SK-N-MC (cell line): Measurements from ENCODE around the gene FAM221B.

Source experiments
- DNase-seq: peaks from one replicate; pipeline ENCODE4 v3.0.0-alpha.2; 2011; ENCODE audit warnings: low read depth, low spot score
- H3K27ac ChIP-seq: fragments of 200-600 bp; sonication (generic); 2 replicates; pipeline ENCODE4 v1.5.1; 2016; ENCODE audit warnings: mixed run types
- H3K36me3 ChIP-seq: fragments of 200-600 bp; sonication (generic); 2 replicates; pipeline ENCODE4 v1.6.1; 2017; ENCODE audit warnings: antibody characterized with exemption, low read length, mixed read lengths; ENCODE audit not compliant: insufficient read depth
- H3K4me3 ChIP-seq: fragments of 200-600 bp; sonication (generic); 2 replicates; pipeline ENCODE4 v1.5.1; 2016
- H3K9ac ChIP-seq: fragments of 200-600 bp; sonication (generic); 2 replicates; pipeline ENCODE4 v1.8.0; 2017; ENCODE audit warnings: mixed run types, mixed read lengths; ENCODE audit not compliant: insufficient read length
- H3K9me3 ChIP-seq: fragments of 200-600 bp; sonication (generic); 2 replicates; pipeline ENCODE4 v1.6.1; 2017; ENCODE audit warnings: low read depth, mild to moderate bottlenecking, antibody characterized with exemption, low read length, moderate library complexity, mixed read lengths
- EZH2 ChIP-seq: fragments of 200-600 bp; sonication (generic); IDR thresholded peaks from one replicate; pipeline ENCODE4 v1.6.1; 2017; ENCODE audit warnings: antibody characterized with exemption
- FOXP2 ChIP-seq: optimal IDR thresholded peaks from 2 replicates; pipeline ENCODE3; 2011; ENCODE audit warnings: mild to moderate bottlenecking, moderate library complexity; ENCODE audit not compliant: insufficient read depth; ENCODE audit errors: extremely low read length, control extremely low read depth
- POLR2AphosphoS5 ChIP-seq: IDR thresholded peaks from 2 replicates; pipeline ENCODE4 v1.6.1; 2012; ENCODE audit warnings: mild to moderate bottlenecking, low read depth, low read length, borderline replicate concordance

Gene FAM221B

GRCh38 chr9:35778496-35778895, 50.0 kb downstream of the FAM221B start:
- no peak for DNase-seq
- no peak overlapping the region for H3K27ac ChIP-seq
- H3K9ac ChIP-seq, result no peak overlapping the region
- no peak overlapping the region for H3K4me3 ChIP-seq
- TF ChIP-seq POLR2AphosphoS5 (no peak), EZH2 (no peak), FOXP2 (no peak)
- no peaks in the 10 kb centered on the region for H3K9me3 ChIP-seq
- 0 out of 2 replicates have a peak, but pooled peaks cover 2% of the 10 kb centered on the region for H3K36me3 ChIP-seq

- Histone ChIP-seq H3K36me3 (no peaks in the 10 kb centered on the region), H3K9ac (no peak overlapping the region), H3K9me3 (no peaks in the 10 kb centered on the region), H3K4me3 (no peak overlapping the region), H3K27ac (no peak overlapping the region)
- TF ChIP-seq FOXP2, result no peak
- TF ChIP-seq EZH2, result no peak
- no peak for TF ChIP-seq POLR2AphosphoS5
- DNase-seq, result no peak
Observed at GRCh38 chr9:35776018-35776417, 52.5 kb downstream of the FAM221B start.

- peak overlapping the region; percentile 5; the same call in 1 of the 2 replicates for H3K27ac ChIP-seq
- no peak for DNase-seq
Observed at GRCh38 chr9:35774907-35775635, 53.5 kb downstream of the FAM221B start.

GRCh38 chr9:35771943-35772342, 56.6 kb downstream of the FAM221B start:
- no peak for DNase-seq
- TF ChIP-seq EZH2 (no peak), FOXP2 (no peak), POLR2AphosphoS5 (no peak)

More at GRCh38 chr9:35774907-35775635, 53.5 kb downstream of the FAM221B start:
- peak overlapping the region; percentile 2 for H3K9ac ChIP-seq
- no peak overlapping the region for H3K4me3 ChIP-seq
- TF ChIP-seq POLR2AphosphoS5 (no peak), EZH2 (no peak), FOXP2 (no peak)
- H3K36me3 ChIP-seq, result no peaks in the 10 kb centered on the region
- H3K9me3 ChIP-seq, result no peaks in the 10 kb centered on the region

GRCh38 chr9:35771534-35771933, 57.0 kb downstream of the FAM221B start:
- Histone ChIP-seq H3K36me3 (no peaks in the 10 kb centered on the region), H3K9me3 (no peaks in the 10 kb centered on the region), H3K9ac (no peak overlapping the region), H3K27ac (no peak overlapping the region), H3K4me3 (no peak overlapping the region)
- no peak for DNase-seq
- TF ChIP-seq FOXP2 (no peak), POLR2AphosphoS5 (no peak), EZH2 (no peak)

More at GRCh38 chr9:35771943-35772342, 56.6 kb downstream of the FAM221B start:
- no peaks in the 10 kb centered on the region for H3K36me3 ChIP-seq
- no peak overlapping the region for H3K9ac ChIP-seq
- H3K9me3 ChIP-seq, result no peaks in the 10 kb centered on the region
- no peak overlapping the region for H3K4me3 ChIP-seq
- H3K27ac ChIP-seq, result no peak overlapping the region

GRCh38 chr9:35771075-35771433, 57.5 kb downstream of the FAM221B start:
- Histone ChIP-seq H3K9me3 (no peaks in the 10 kb centered on the region), H3K27ac (no peak overlapping the region), H3K36me3 (no peaks in the 10 kb centered on the region), H3K9ac (no peak overlapping the region), H3K4me3 (no peak overlapping the region)
- TF ChIP-seq POLR2AphosphoS5, result no peak
- no peak for TF ChIP-seq FOXP2
- TF ChIP-seq EZH2, result no peak
- DNase-seq, result no peak

GRCh38 chr9:35769763-35770162, 58.8 kb downstream of the FAM221B start:
- Histone ChIP-seq H3K36me3 (no peaks in the 10 kb centered on the region), H3K9ac (no peak overlapping the region), H3K4me3 (no peak overlapping the region), H3K27ac (no peak overlapping the region), H3K9me3 (no peaks in the 10 kb centered on the region)
- no peak for DNase-seq
- no peak for TF ChIP-seq EZH2
- TF ChIP-seq POLR2AphosphoS5, result no peak
- TF ChIP-seq FOXP2, result no peak

GRCh38 chr9:35767458-35767857, 61.1 kb downstream of the FAM221B start:
- Histone ChIP-seq H3K9ac (no peak overlapping the region), H3K36me3 (no peaks in the 10 kb centered on the region), H3K9me3 (no peaks in the 10 kb centered on the region), H3K27ac (no peak overlapping the region), H3K4me3 (no peak overlapping the region)
- DNase-seq, result no peak
- TF ChIP-seq EZH2, result no peak
- no peak for TF ChIP-seq FOXP2
- TF ChIP-seq POLR2AphosphoS5, result no peak

GRCh38 chr9:35766997-35767396, 61.5 kb downstream of the FAM221B start:
- TF ChIP-seq EZH2 (no peak), POLR2AphosphoS5 (no peak), FOXP2 (no peak)
- no peak for DNase-seq
- H3K36me3 ChIP-seq, result no peaks in the 10 kb centered on the region
- no peak overlapping the region for H3K9ac ChIP-seq
- no peak overlapping the region for H3K4me3 ChIP-seq
- H3K9me3 ChIP-seq, result no peaks in the 10 kb centered on the region
- H3K27ac ChIP-seq, result no peak overlapping the region
